Endothelial cell of umbilical vein (primary cell): Measurements from ENCODE around the gene DDX49. TPM values are rescaled to one million over a fixed set of nuclear protein-coding genes. Genes with fewer than 3 reads are reported as not detected.

Experiments
- BruUV-seq: library from RNA; stranded (reverse); fragments of 400-500 nt; replicated peaks from 2 replicates; lab custom pipeline; 2021; lab: Mats Ljungman, UMichigan
- CTCF ChIA-PET: fragments of 300-600, 350-600 bp; sonication (Branson Sonifier 250); formaldehyde crosslinking; loops from one replicate; lab custom pipeline; 2021; ENCODE audit warnings: antibody characterized with exemption, inconsistent platforms; lab: Charles Lee
- POLR2A ChIA-PET: fragments of 300-600, 350-600 bp; sonication (Branson Sonifier 250); formaldehyde crosslinking; loops from one replicate; lab custom pipeline; 2021; ENCODE audit warnings: antibody characterized with exemption, inconsistent platforms; lab: Charles Lee
- DNase-seq: peaks from one replicate; pipeline ENCODE4 v3.0.0-alpha.2; 2011; ENCODE audit warnings: low read depth, low spot score
- FAIRE-seq: peaks from 2 replicates; lab custom pipeline; 2011; peaks lifted over from hg19 to GRCh38; lab: Jason Lieb, UNC
- H2AFZ ChIP-seq: 2 replicates; pipeline ENCODE4 v1.6.0; 2012; ENCODE audit warnings: low read depth, low read length, control low read depth, inconsistent platforms
- H3K27ac ChIP-seq: 2 replicates; pipeline ENCODE4 v1.5.1; 2011; ENCODE audit warnings: low read depth, mild to moderate bottlenecking, control low read depth, low read length, moderate library complexity; ENCODE audit not compliant: insufficient read depth
- H3K27me3 ChIP-seq, 2 experiments: 2 replicates each; pipeline versions ENCODE4 v1.6.0 to v1.6.1; 2011; ENCODE audit warnings: low read length in 2 of 2, mixed read lengths in 1 of 2; ENCODE audit not compliant: control insufficient read depth in 2 of 2, insufficient read depth in 2 of 2
- H3K36me3 ChIP-seq, 2 experiments: 2 replicates in 1 of 2; 3 replicates in 1 of 2; pipeline ENCODE4 v1.5.1; 2011; ENCODE audit warnings: low read length in 2 of 2, mild to moderate bottlenecking in 1 of 2, moderate library complexity in 1 of 2; ENCODE audit not compliant: control insufficient read depth in 2 of 2, insufficient read depth in 2 of 2; ENCODE audit errors: extremely low read depth in 1 of 2
- H3K4me1 ChIP-seq: 3 replicates; pipeline ENCODE4 v1.5.1; 2011; ENCODE audit warnings: mild to moderate bottlenecking, low read length; ENCODE audit not compliant: control insufficient read depth, insufficient read depth; ENCODE audit errors: extremely low read depth
- H3K4me2 ChIP-seq: 2 replicates; pipeline ENCODE4 v1.6.1; 2011; ENCODE audit warnings: low read length, control low read depth, mixed read lengths; ENCODE audit not compliant: insufficient read depth
- H3K4me3 ChIP-seq, 3 experiments: fragments of 200-600 bp in 1 of 3; sonication (generic), shearing (Covaris generic) in 1 of 3; replicated peaks in 1 of 3; 2 replicates each; pipeline ENCODE4 v1.5.1; 2011 to 2016; ENCODE audit warnings: control low read depth in 3 of 3, low read length in 3 of 3, mild to moderate bottlenecking in 2 of 3, inconsistent platforms in 1 of 3, low read depth in 1 of 3, moderate library complexity in 1 of 3; ENCODE audit not compliant: insufficient read depth in 1 of 3
- H3K79me2 ChIP-seq: 2 replicates; pipeline ENCODE4 v1.6.0; 2012; ENCODE audit warnings: low read length, inconsistent platforms; ENCODE audit not compliant: control insufficient read depth, insufficient read depth
- H3K9ac ChIP-seq: replicated peaks from 2 replicates; pipeline ENCODE3; 2011; ENCODE audit warnings: low read length, control low read depth; ENCODE audit not compliant: insufficient read depth; ENCODE audit errors: extremely low read depth
- H3K9me1 ChIP-seq: replicated peaks from 3 replicates; pipeline ENCODE4 v1.6.0; 2011; ENCODE audit warnings: mild to moderate bottlenecking, low read length; ENCODE audit not compliant: control insufficient read depth, insufficient read depth; ENCODE audit errors: extremely low read depth
- H3K9me3 ChIP-seq: replicated peaks from 2 replicates; pipeline ENCODE4 v1.5.1; 2012; ENCODE audit warnings: low read length, inconsistent platforms; ENCODE audit not compliant: control insufficient read depth, insufficient read depth
- H4K20me1 ChIP-seq: replicated peaks from 2 replicates; pipeline ENCODE3; 2011; ENCODE audit warnings: mild to moderate bottlenecking, low read length; ENCODE audit not compliant: control insufficient read depth, insufficient read depth; ENCODE audit errors: extremely low read depth
- EZH2 ChIP-seq: IDR thresholded peaks from 2 replicates; pipeline ENCODE4 v1.6.1; 2012; ENCODE audit warnings: borderline replicate concordance, low read depth, mild to moderate bottlenecking, moderate library complexity, low read length, inconsistent platforms; ENCODE audit not compliant: severe bottlenecking
- FOS ChIP-seq: IDR thresholded peaks from 2 replicates; pipeline ENCODE4 v1.6.1; 2011; ENCODE audit warnings: mild to moderate bottlenecking, low read length, moderate library complexity, borderline replicate concordance; ENCODE audit not compliant: insufficient read depth
- GATA2 ChIP-seq: IDR thresholded peaks from 2 replicates; pipeline ENCODE4 v1.7.0; 2011; ENCODE audit warnings: low read depth, mild to moderate bottlenecking, moderate library complexity, mixed read lengths, low read length; ENCODE audit not compliant: insufficient read length, insufficient read depth
- MYC ChIP-seq: IDR thresholded peaks from one replicate; pipeline ENCODE4 v1.6.1; 2011; ENCODE audit warnings: mild to moderate bottlenecking, low read depth, low read length
- POLR2A ChIP-seq: IDR thresholded peaks from 2 replicates; pipeline ENCODE4 v1.6.1; 2012; ENCODE audit warnings: low read depth, mild to moderate bottlenecking, control low read depth, low read length
- POLR2AphosphoS5 ChIP-seq: IDR thresholded peaks from 2 replicates; pipeline ENCODE4 v1.6.1; 2012; ENCODE audit warnings: low read depth, mild to moderate bottlenecking, control low read depth, low read length, moderate library complexity; ENCODE audit not compliant: insufficient read depth
- dilution Hi-C: fragments of 300-500 bp; cut with MboI; formaldehyde crosslinking; loops from one replicate; pipeline ENCODE4 v1.15.0; 2019; ENCODE audit warnings: low sequenced_read_pairs; ENCODE audit not compliant: extremely low pct_ligation_motif_present
- intact Hi-C: fragments of 100-400 bp; cut with micrococcal nuclease; formaldehyde crosslinking; loops from one replicate; pipeline ENCODE4 v1.10.0; 2022
- polyA plus RNA-seq, 4 experiments: library from polyadenylated mRNA; depleted of rRNA in 3 of 4; stranded (reverse) in 3 of 4; unstranded in 1 of 4; fragments of >200 nt; gene quantifications; 2 replicates each; pipeline versions ENCODE4 v1.2.1 to v1.2.3, GENCODE V29; 2011 to 2012; ENCODE audit warnings: missing spikeins in 1 of 4
- total RNA-seq: library from RNA; stranded (reverse); gene quantifications from 2 replicates; pipeline ENCODE4 v1.2.3, GENCODE V29; 2021
- TF ChIP-seq, protein P1 (sequence below), 2 donors: IDR thresholded peaks; 1 replicate in 1 of 2; 2 replicates in 1 of 2; pipeline ENCODE4 v1.5.1; 2011; ENCODE audit warnings: low read length in 2 of 2, mild to moderate bottlenecking in 2 of 2, moderate library complexity in 2 of 2, control low read depth in 1 of 2, inconsistent platforms in 1 of 2, low read depth in 1 of 2; ENCODE audit not compliant: insufficient read depth in 1 of 2; ENCODE audit errors: extremely low read depth in 1 of 2

Gene DDX49
- total and polyA plus RNA-seq, 2 donors (not counting 3 experiments of a cell fraction or from before 2014, with no cell fraction given), result 51.9 to 60.1 TPM

DNA sequence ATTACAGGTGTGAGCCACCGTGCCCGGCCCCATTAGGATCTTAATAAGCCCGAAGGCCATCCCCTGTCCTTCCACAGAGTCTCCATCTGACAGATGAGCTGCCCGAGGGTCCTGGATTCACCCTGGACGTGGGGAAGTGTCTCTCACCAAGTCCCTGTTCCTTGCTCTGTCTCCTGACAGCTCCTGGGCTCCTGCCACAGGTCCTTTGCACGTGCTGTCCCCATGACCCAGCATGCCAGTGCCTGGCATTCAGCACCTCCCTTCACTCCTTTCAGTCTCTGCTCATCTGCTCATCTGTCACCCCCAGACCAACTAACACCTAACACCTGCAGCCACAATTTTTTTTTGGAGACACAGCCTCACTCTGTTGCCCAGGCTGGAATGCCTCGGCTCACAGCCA lies 38.0 kb upstream of the DDX49 start:
- intact Hi-C loops, result no loop called here

More for the DNA sequence above, 38.0 kb upstream of the DDX49 start:
- no peaks in the 10 kb centered on the region for H3K79me2 ChIP-seq
- TF ChIP-seq MYC (no peak), FOS (no peak), EZH2 (no peak), POLR2AphosphoS5 (no peak), GATA2 (no peak), POLR2A (no peak)
- TF ChIP-seq, protein P1, sequence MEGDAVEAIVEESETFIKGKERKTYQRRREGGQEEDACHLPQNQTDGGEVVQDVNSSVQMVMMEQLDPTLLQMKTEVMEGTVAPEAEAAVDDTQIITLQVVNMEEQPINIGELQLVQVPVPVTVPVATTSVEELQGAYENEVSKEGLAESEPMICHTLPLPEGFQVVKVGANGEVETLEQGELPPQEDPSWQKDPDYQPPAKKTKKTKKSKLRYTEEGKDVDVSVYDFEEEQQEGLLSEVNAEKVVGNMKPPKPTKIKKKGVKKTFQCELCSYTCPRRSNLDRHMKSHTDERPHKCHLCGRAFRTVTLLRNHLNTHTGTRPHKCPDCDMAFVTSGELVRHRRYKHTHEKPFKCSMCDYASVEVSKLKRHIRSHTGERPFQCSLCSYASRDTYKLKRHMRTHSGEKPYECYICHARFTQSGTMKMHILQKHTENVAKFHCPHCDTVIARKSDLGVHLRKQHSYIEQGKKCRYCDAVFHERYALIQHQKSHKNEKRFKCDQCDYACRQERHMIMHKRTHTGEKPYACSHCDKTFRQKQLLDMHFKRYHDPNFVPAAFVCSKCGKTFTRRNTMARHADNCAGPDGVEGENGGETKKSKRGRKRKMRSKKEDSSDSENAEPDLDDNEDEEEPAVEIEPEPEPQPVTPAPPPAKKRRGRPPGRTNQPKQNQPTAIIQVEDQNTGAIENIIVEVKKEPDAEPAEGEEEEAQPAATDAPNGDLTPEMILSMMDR (IDR thresholded peaks at IDR 0.05; ENCODE audit: extremely low read depth in 1 of 2, insufficient read depth in 1 of 2, low read depth in 1 of 2, low read length in 2 of 2), result no peak
- ChIA-PET CTCF (interaction anchor here (1.1 kb wide), 1 partner anchor 16 kb away, joined by 3 read pairs; no protein-coding TSS in a partner anchor), POLR2A (no interaction called here)
- H3K9ac ChIP-seq, result no peak overlapping the region
- dilution Hi-C loops, result no loop called here
- no peak overlapping the region for H3K4me2 ChIP-seq
- no peaks in the 10 kb centered on the region for H4K20me1 ChIP-seq
- H3K4me1 ChIP-seq, result no peaks in the 10 kb centered on the region
- no TSS peak for BruUV-seq
- H3K4me3 ChIP-seq, result no peak overlapping the region
- H3K9me1 ChIP-seq, result no peaks in the 10 kb centered on the region
- FAIRE-seq (no peak), DNase-seq (no peak)
- no peak overlapping the region for H3K27ac ChIP-seq
- H3K9me3 ChIP-seq, result no peaks in the 10 kb centered on the region
- H3K36me3 ChIP-seq, result no peaks in the 10 kb centered on the region
- H3K27me3 ChIP-seq, result no peaks in the 10 kb centered on the region
- no peak overlapping the region for H2AFZ ChIP-seq
